Right lung (tissue), 10 donors: ENCODE results near the gene ZBED1. TPM values are rescaled to one million over a fixed set of nuclear protein-coding genes. Genes with fewer than 3 reads are reported as not detected.
"Not testable (repeated sequence)": the region's sequence is repeated elsewhere in the genome, so short reads cannot be mapped to it uniquely, and the experiment has no call there.

ENCODE experiments used
- DNase-seq, 2 donors: peaks; one replicate each; pipeline ENCODE4 v3.0.0-alpha.2; 2013
- long read RNA-seq, 8 donors: transcript quantifications; one replicate each; lab custom pipeline, GENCODE V29; 2026
- polyA plus RNA-seq, 5 donors: library from polyadenylated mRNA; unstranded; fragments of 120-200 nt; gene quantifications; one replicate each; pipeline versions ENCODE4 v1.2.1 to v1.2.3, GENCODE V29; 2013; ENCODE audit warnings: inconsistent platforms in 1 of 5, low replicate concordance in 1 of 5; ENCODE audit not compliant: insufficient read length in 5 of 5, insufficient read depth in 1 of 5

ZBED1 gene
- polyA plus RNA-seq: 10 to 100 TPM; 26.8 to 35.0 (median 29.3) TPM
- long read RNA-seq, donor 1, full-length matches to known transcripts: 20 of 20 reads
- long read RNA-seq, donor 1, partial matches to known transcripts: 0 of 20 reads
- long read RNA-seq, donor 1, other reads (novel, unspliced or antisense): 0 of 20 reads
- long read RNA-seq, donor 2, full-length matches to known transcripts: 10 of 10 reads
- long read RNA-seq, donor 2, partial matches to known transcripts: 0 of 10 reads
- long read RNA-seq, donor 2, other reads (novel, unspliced or antisense): 0 of 10 reads
- long read RNA-seq, donor 3, full-length matches to known transcripts: 9 of 9 reads
- long read RNA-seq, donor 3, partial matches to known transcripts: 0 of 9 reads
- long read RNA-seq, donor 3, other reads (novel, unspliced or antisense): 0 of 9 reads
- long read RNA-seq, donor 4, full-length matches to known transcripts: 11 of 11 reads
- long read RNA-seq, donor 4, partial matches to known transcripts: 0 of 11 reads
- long read RNA-seq, donor 4, other reads (novel, unspliced or antisense): 0 of 11 reads
- long read RNA-seq, donor 5, full-length matches to known transcripts: 18 of 18 reads
- long read RNA-seq, donor 5, partial matches to known transcripts: 0 of 18 reads
- long read RNA-seq, donor 5, other reads (novel, unspliced or antisense): 0 of 18 reads
- long read RNA-seq, donor 6, full-length matches to known transcripts: 15 of 15 reads
- long read RNA-seq, donor 6, partial matches to known transcripts: 0 of 15 reads
- long read RNA-seq, donor 6, other reads (novel, unspliced or antisense): 0 of 15 reads
- long read RNA-seq, donor 7, full-length matches to known transcripts: 12 of 12 reads
- long read RNA-seq, donor 7, partial matches to known transcripts: 0 of 12 reads
- long read RNA-seq, donor 7, other reads (novel, unspliced or antisense): 0 of 12 reads
- long read RNA-seq, donor 8, full-length matches to known transcripts: 4 of 4 reads
- long read RNA-seq, donor 8, partial matches to known transcripts: 0 of 4 reads
- long read RNA-seq, donor 8, other reads (novel, unspliced or antisense): 0 of 4 reads

DNA sequence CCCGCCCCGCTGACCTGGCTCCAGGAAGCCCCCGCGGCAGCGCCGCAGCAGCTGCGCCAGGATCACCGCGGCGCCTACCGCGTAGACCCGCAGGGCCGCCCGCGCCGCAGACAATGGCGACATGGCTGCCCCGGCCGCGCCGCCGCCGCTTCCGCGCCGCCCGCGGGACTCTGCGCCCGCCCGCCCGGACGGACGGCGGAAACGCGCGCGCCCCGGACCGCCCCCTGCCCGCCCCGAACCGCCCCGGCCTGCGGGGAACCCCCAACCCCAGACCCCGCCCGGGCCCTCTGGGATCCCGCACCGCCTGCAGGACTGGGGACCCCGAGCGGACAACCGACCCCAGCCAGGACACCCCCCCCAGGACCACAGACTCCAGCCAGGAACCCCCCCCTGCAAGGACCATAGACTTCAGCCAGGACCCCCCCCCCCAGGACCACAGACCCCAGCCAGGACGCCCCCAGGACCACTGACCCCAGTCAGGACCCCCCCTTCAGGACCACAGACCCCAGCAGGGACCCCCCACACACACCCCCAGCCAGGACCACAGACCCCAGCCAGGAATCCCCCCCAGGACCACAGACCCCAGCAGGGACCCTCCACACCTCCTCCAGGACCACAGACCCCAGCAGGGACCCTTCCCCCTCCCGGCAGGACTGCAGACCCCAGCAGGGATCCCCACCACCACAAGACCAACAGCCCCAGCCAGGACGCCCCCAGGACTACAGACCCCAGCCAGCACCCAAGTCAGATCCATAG lies at the start of gene ZBED1, which contains the start of gene DHRSX:
Gene ZBED1 (minus strand): TSS at position 174 of the 756 bp plus-strand sequence. CDS start 10,257 bp downstream, outside the sequence.
Gene DHRSX (minus strand): TSS at position 174 of the 756 bp plus-strand sequence. CDS start 51 bp downstream, at position 123.
- no peak for DNase-seq

DNA sequence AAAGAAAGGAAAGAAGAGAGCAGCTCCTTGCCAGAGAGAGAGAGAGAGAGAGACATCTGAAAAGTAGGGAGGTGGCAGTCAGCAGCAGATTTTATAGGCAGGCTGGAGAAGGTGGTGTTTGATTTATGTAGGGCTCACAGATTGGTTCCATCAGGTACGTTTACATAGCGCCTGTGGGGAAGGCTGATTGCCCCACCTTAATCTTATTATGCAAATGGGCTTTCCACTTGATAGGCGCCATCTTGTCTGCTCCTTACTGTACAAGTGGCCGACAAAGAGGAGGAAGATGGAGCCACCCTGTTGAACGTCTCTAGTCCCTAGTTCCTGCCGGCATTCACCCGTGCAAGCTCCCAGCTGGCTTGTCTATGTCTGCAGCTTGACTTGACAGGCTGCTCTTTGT lies 49.1 kb upstream of the ZBED1 start:
- DNase-seq: no peak

DNA sequence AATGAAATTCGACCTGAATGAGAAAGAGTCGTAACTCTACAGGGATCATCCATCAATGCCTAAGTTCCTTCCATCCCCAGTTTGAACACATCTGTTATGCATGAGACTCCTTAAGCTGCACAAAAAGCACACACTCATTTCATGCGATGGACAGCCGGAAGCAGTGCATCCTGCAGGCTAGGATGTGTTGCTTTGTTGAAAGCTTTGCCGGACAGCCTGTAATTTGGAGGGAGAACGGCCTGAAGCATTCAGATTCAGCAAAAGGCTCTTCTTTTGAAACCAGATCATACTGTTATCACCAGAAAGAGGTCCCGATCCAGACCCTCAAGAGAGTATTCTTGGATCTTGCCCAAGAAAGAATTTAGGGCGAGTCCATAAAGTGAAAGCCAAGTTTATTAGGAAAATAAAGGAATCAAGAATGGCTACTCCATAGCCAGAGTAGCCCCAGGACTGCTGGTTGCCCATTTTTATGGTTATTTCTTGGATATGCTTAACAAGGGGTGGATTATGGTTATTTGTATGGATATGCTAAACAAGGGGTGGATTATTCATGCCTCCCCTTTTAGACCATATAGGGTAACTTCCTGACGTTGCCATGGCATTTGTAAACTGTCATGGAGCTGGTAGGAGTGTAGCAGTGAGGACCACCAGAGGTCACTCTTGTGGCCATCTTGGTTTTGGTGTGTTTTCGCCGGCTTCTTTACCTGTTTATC lies 48.1 kb upstream of the ZBED1 start:
- DNase-seq: no peak

DNA sequence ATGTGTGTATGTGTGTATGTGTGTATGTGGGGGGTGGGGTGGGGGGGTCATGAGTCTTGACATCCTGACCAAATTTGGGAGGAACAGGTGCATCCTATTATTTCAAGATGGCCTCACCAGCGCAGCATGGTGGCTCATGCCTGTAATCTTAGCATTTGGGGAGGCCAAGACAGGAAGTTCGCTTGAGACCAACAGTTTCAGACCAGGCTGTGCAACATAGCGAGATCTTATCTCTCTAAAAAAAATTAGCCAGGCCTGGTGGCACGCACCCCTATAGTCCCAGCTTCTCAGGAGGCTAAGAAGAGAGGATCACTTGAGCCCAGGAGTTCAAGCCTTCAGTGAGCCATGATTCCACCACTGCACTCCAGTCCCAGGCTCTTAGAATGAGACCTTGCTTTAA lies 47.0 kb upstream of the ZBED1 start:
- DNase-seq: no peak

DNA sequence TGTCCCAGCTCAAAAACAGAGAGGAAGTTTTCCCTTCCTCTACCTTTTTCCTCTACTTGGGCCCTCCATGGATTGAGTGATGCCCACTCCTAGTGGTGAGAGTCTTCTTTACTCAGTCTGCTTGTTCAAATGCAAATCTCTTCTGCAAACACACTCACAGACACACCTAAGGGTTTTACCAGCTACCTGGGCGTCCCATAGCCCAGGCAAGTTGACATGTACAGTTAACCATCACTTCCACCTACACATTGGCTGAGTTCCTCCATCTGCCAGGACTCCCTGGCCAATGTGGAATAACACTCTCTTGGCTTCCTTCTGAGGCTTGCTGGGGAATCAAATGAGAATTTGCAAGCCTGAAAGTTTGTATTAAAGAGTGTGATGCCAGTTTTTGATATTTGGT lies 45.7 kb upstream of the ZBED1 start:
- no peak for DNase-seq

DNA sequence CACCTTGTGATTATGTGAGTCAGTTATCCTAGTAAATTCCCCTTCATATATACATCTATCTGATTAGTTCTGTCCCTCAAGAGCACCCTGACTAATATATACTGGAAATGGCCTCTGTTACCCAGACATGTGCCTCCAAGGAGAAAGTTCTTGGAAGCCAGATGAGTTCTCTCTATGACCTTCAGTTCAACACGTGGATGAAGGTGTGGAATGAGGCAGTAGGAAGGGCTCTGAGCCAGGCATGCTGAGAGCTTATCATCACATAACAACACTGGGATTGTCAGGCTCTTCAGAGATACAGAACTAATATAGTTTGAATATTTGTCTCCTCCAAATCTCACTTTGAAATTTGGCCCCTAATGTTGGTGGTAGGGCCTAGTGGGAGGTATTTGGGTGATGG lies 44.4 kb upstream of the ZBED1 start:
- DNase-seq: no peak

DNA sequence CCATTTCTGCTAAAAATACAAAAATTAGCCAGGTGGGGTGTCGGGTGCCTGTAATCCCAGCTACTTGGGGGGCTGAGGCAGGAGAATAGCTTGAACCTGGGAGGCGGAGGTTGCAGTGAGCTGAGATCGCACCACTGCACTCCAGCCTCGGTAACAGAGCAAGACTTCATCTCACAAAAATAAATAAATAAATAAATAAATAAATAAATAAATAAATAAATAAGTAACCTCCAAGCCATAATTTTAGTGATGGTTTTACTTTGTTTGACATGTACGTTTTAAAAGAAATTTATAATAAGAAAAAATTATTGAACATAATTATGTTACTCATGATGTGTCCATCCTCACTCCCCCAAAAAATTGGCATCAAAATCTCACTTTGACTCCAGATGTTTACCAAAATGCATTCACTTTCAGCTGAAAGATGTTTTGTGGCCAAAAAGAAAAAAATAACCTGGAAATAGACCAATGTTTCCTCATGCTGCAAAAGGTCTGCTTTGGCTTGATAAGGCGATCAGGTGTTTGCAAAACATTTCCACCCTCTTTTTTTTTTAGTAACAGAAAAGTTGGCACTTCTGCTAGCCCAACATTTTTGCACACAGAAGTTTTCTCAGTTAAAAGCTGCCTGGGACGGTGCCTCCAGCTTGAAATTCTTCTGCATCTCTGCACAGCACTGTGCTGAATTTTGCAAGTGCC lies 42.2 kb upstream of the ZBED1 start:
- DNase-seq: no peak

DNA sequence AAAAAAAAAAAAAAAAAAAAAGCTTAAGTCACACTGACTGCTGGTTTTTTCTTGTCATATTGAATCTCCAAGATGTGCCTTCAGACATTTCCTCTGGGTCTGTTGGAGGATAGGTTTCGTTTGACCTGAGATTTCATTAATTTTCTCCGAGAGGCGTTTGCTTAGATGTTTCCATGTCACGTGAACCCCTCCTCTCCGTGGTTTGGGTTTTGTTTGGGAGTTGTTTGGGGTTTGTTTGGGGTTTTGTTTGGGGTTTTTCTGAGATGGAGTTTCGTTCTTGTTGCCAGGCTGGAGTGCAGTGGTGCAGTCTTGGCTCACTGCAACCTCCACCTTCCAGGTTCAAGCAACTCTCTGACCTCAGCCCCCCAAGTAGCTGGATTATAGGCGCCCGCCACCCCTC lies 40.8 kb upstream of the ZBED1 start:
- DNase-seq: no peak

DNA sequence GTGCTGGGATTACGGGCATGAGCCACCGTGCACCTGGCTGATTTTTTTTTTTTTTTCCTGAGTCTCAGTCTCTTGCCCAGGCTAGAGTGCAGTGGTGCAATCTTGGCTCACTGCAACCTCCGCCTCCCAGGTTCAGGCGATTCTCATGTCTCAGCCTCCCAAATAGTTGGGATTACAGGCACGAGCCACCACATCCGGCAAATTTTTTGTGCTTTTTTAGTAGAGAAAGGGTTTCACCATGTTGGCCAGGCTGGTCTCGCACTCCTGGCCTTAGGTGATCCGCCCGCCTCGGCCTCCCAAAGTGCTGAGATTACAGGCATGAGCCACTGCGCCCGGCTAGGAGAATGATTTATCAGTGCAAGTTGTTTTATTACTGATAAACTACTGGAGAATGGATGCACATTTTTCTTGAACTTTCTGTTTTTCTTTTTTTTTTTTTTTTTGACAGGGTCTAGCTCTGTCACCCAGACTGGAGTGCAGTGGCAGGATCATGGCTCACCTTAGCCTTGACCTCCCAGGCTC lies 39.7 kb upstream of the ZBED1 start:
- no peak for DNase-seq

DNA sequence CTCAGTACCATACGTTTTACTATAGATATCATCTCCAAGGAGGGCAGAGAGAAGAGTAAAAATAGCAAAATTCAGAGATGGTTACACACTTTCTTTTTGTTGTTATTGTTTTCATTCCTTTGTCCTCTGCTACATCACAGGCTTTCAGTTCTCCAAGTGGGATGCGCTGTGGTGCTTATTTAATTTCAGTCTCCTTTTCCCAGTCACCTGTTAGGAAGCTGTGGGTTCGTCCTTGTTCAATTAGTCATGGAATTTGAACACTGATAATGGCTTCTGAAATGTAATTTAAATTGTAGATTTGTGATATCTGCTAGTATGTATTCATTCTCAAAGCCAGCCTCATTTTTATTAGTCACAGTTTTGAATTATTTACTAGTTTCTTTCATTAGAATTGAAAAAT lies 38.8 kb upstream of the ZBED1 start:
- no peak for DNase-seq

DNA sequence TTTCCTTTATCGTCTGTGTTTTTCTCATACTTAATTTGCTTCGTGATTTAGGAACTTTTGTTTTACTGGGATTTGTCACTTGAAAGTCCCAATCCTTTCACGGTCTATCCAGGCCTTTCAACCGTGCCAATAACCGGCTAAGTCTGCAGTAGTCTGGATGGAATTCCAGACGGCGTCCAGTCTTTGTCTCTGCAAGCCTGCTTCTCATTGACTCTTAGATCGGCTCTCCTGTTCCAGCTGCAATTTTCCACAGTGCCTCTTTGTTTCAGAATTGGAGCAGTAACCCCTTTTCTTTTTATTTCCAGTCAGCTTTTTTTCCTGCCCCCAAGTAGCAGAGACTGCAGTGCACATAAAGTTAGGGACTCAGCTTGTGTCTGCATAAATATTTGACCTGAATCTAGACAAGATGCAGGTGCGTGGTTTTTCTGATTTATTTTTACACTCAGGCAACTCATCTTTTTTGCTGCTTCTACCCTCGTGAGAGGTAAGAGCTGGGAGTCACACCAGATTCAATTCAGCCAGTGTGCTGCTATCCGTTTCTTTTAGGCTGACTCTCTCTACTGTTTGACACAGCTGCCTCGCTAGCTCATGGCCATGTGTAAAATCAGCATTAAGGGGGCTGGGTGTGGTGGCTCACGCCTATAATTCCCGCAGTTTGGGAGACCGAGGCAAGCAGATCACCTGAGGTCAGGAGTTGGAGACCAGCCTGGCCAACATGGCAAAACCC lies 37.4 kb upstream of the ZBED1 start:
- DNase-seq: no peak

DNA sequence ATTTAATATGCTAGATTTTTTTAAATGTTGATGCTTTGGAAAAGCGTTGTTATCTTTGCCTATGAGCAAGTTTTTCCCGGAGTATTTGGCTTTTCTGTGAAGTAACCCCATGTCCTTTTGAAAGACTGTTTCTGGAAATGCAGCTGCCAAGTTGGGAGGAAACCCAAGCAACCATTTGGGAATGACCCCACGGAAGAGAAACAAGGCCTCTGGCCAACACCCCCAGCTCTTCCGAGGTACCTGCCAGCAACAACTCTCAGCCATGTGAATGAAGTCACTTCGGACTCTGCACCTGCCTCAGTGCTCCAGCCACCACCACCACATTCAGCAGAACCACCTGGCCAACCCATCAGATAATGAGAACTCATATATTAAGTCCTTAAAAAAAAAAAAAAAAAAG lies 36.2 kb upstream of the ZBED1 start:
- no peak for DNase-seq

DNA sequence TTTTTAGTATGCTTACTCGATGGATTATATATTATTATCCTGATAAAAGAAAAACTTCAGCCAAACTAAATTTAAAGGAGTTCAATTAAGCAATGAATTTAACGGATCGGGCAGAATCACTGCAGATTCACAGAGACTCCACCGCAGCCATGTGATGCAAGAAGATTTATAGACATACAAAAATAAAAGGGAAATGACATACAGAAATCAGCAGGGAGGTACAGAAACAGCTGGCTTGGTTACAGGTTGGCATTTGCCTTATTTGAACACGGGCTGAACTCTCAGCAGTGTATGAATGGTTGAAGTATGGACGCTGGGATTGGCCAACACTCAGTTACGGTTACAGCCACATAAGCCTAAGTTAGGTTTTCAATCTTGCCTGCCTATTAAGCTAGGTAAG lies 35.4 kb upstream of the ZBED1 start:
- DNase-seq: no peak

DNA sequence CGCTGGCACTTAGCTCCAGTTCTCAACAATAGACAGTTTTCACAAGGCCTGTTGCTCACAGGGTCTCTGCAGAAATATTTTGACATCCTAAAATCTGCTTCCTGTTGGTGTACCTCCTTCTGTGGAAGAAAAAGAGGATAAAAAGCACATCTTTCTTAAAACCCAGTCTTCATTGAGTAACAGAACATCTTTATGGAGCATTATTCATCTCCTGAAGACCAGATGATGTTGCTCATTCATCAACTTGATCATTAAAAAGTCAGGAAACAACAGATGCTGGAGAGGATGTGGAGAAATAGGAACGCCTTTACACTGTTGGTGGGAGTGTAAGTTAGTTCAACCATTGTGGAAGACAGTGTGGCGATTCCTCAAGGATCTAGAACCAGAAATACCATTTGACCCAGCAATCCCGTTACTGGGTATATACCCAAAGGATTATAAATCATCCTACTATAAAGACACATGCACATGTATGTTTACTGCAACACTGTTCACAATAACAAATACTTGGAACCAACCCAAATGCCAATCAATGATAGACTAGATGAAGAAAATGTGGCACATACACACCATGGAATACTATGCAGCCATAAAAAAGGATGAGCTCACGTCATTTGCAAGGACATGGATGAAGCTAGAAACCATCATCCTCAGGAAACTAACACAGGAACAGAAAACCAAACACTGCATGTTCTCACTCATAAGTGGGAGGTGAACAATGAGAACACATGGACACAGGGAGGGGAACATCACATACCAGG lies 33.7 kb upstream of the ZBED1 start:
- not testable (repeated sequence) for DNase-seq

DNA sequence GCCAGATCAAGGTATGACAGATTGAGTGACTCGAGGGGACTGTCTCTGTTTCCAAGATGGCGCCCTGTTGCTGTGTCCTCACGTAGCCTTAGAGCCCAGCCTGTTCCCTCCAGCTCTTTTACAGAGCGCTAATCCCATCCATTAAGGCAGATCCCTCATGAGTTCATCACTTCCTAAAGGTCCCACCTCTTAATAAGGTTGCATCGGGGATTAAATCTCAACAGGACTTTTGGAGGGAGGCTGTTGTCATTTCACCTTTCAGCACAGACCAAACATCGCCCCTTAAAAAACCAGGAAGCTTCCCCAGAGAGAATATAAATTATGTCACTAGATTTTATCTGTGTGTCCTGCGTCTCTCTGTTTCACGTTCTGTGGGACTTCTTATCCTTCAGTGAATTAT lies 32.6 kb upstream of the ZBED1 start:
- no peak for DNase-seq

DNA sequence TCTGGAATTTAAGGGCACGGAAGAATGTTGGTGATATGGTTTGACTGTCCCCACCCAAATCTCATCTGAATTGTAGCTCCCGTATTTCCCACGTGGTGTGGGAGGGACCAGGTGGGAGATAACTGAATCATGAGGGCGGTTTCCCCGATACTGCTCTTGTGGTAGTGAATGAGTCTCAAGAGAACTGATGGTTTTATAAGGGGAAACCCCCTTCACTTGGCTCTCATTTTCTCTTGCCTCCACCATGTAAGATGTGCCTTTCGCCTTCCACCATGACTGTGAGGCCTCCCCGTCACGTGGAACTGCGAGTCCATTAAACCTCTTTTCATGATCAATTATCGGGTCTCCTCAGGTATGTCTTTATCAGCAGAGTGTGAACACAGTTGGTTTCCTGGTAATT lies 25.6 kb upstream of the ZBED1 start:
- DNase-seq: no peak

DNA sequence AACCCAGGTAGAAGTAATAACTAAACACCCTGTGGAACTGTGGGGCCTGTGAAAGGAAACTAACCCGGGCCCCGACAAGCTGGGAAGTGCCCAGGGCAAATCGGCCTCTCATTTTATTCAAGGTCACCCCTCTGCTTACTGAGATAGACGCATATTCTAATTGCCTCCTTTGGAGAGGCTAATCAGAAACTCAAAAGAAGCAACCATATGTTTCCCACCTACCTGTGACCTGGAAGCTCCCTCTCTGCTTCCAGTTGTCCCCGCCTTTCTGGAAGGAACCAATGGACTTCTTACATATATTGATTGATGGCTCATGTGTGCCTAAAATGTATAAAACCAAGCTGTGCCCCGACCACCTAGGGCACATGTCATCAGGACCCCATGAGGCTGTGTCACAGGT lies 23.1 kb upstream of the ZBED1 start:
- DNase-seq: no peak

DNA sequence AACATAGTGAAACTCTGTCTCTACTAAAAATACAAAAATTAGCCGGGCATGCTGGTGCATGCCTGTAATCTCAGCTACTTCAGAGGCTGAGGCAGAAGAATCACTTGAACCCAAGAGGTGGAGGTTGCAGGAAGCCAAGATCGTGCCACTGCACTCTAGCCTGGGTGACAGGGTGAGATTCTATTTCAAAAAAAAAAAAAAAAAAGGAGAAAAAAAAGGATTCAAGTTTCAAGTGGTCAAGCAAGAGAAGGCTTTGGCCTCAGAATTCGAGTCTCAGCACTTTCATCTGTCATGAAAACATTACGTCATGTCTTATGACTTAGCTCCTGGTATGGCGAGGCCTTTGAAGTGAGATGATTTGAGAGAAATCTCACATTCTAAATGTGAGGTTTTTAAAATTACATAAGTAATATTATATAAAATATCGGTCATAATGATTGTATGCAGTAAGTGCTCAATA lies 21.2 kb upstream of the ZBED1 start:
- no peak for DNase-seq
